A549 (cell line): ENCODE results near the gene PPP6R1. TPM values are rescaled to one million over a fixed set of nuclear protein-coding genes. Genes with fewer than 3 reads are reported as not detected.
A peak's percentile ranks its signal among the peaks of the same experiment; 100 is the strongest.

ENCODE experiments used
- ATAC-seq, 2 experiments: fragments of 200-7000 bp in 1 of 2; fragments of >200 bp in 1 of 2; cut with Nextera tagmentation in 1 of 2; cut with Tn5 transposase in 1 of 2; 3 replicates each; pipeline versions ENCODE4 v1.8.0 to v1.9.1; 2018 to 2020; ENCODE audit warnings: mild to moderate bottlenecking in 1 of 2, moderate library complexity in 1 of 2
- CTCF ChIA-PET: fragments of 300-600 bp; sonication (Branson Sonifier 250); formaldehyde crosslinking; extraction: SDS; loops from one replicate; lab custom pipeline; 2021; ENCODE audit warnings: antibody characterized with exemption, inconsistent platforms; lab: Yijun Ruan, JAX
- POLR2A ChIA-PET: fragments of 350-600 bp; formaldehyde crosslinking; extraction: SDS; loops from one replicate; lab custom pipeline; 2021; ENCODE audit warnings: antibody characterized with exemption, inconsistent platforms; lab: Yijun Ruan, JAX
- DNase-seq, 2 experiments: peaks; one replicate each; pipeline versions ENCODE4 v3.0.0 to v3.0.0-alpha.2; 2011 to 2016; ENCODE audit warnings: low read depth in 1 of 2, low spot score in 1 of 2
- FAIRE-seq: peaks from 2 replicates; lab custom pipeline; 2011; peaks lifted over from hg19 to GRCh38; lab: Jason Lieb, UNC
- H3K27ac ChIP-seq, 2 experiments: fragments of >200 bp; sonication (Bioruptor Twin); formaldehyde crosslinking; 3 replicates each; pipeline ENCODE4 v1.5.1; 2016 to 2017
- H3K4me1 ChIP-seq: fragments of >200 bp; sonication (Bioruptor Twin); formaldehyde crosslinking; 3 replicates; pipeline ENCODE4 v1.6.1; 2016
- H3K4me2 ChIP-seq: fragments of >200 bp; sonication (Bioruptor Twin); formaldehyde crosslinking; 3 replicates; pipeline ENCODE4 v1.6.1; 2016
- H3K4me3 ChIP-seq: fragments of >200 bp; sonication (Bioruptor Twin); formaldehyde crosslinking; 3 replicates; pipeline ENCODE4 v1.5.1; 2016
- H3K9me3 ChIP-seq: fragments of >200 bp; sonication (Bioruptor Twin); formaldehyde crosslinking; 3 replicates; pipeline ENCODE4 v1.6.1; 2016
- BCL3 ChIP-seq: fragments of >200 bp; sonication (Bioruptor Twin); formaldehyde crosslinking; IDR thresholded peaks from 3 replicates; pipeline ENCODE4 v1.6.1; 2016
- CBX2 ChIP-seq: fragments of 200-600 bp; sonication (generic); IDR thresholded peaks from 2 replicates; pipeline ENCODE4 v1.6.1; 2016; ENCODE audit warnings: low read depth, mild to moderate bottlenecking, borderline replicate concordance
- EHF ChIP-seq: fragments of 250-450 bp; sonication (Bioruptor Pico); IDR thresholded peaks from 2 replicates; pipeline ENCODE4 v1.5.0; 2020; ENCODE audit warnings: mild to moderate bottlenecking
- ELK1 ChIP-seq: fragments of 150-350 bp; IDR thresholded peaks from 2 replicates; pipeline ENCODE4 v1.6.1; 2014; ENCODE audit warnings: low read depth, mild to moderate bottlenecking, low read length
- ESRRA ChIP-seq: fragments of 150-350 bp; IDR thresholded peaks from 2 replicates; pipeline ENCODE4 v1.6.1; 2014; ENCODE audit warnings: mild to moderate bottlenecking, low read length, borderline replicate concordance
- GATA3 ChIP-seq: IDR thresholded peaks from 2 replicates; pipeline ENCODE4 v1.6.1; 2012; ENCODE audit warnings: borderline replicate concordance
- JUNB ChIP-seq: fragments of >200 bp; sonication (Bioruptor Twin); formaldehyde crosslinking; IDR thresholded peaks from 2 replicates; pipeline ENCODE4 v1.6.1; 2016
- MAFK ChIP-seq: fragments of 450-650 bp; IDR thresholded peaks from 2 replicates; pipeline ENCODE4 v1.6.1; 2014; ENCODE audit not compliant: partially characterized antibody
- MAZ ChIP-seq: fragments of 150-350 bp; IDR thresholded peaks from 2 replicates; pipeline ENCODE4 v1.6.1; 2014; ENCODE audit warnings: antibody characterized with exemption, low read depth, low read length, borderline replicate concordance
- NFE2L2 ChIP-seq: fragments of 150-350 bp; conservative IDR thresholded peaks from 2 replicates; pipeline ENCODE4 v1.6.1; 2014; ENCODE audit warnings: low read length
- NPAS2 ChIP-seq: fragments of 250-450 bp; sonication (Bioruptor Pico); IDR thresholded peaks from 2 replicates; pipeline ENCODE4 v1.8.0; 2022; ENCODE audit warnings: mild to moderate bottlenecking, moderate library complexity, borderline replicate concordance
- PBX3 ChIP-seq: IDR thresholded peaks from 2 replicates; pipeline ENCODE4 v1.6.1; 2012
- RAD21 ChIP-seq, 2 experiments: fragments of >200 bp in 1 of 2; sonication (Bioruptor Twin) in 1 of 2; formaldehyde crosslinking in 1 of 2; IDR thresholded peaks in 1 of 2; conservative IDR thresholded peaks in 1 of 2; 2 replicates in 1 of 2; 3 replicates in 1 of 2; pipeline ENCODE4 v1.6.1; 2012 to 2018; ENCODE audit warnings: inconsistent platforms in 1 of 2
- RFX5 ChIP-seq: fragments of 450-650 bp; IDR thresholded peaks from 2 replicates; pipeline ENCODE4 v1.7.1; 2014; ENCODE audit warnings: antibody characterized with exemption, mild to moderate bottlenecking, moderate library complexity
- RNF2 ChIP-seq: fragments of 200-600 bp; sonication (generic); IDR thresholded peaks from 2 replicates; pipeline ENCODE4 v1.6.1; 2016; ENCODE audit warnings: low read depth, mild to moderate bottlenecking, antibody characterized with exemption, moderate library complexity, borderline replicate concordance
- TFCP2L1 ChIP-seq: fragments of 250-450 bp; sonication (Bioruptor Pico); IDR thresholded peaks from 2 replicates; pipeline ENCODE4 v1.5.0; 2021; ENCODE audit warnings: mild to moderate bottlenecking
- TP53 ChIP-seq: fragments of 250-450 bp; sonication (Bioruptor Pico); IDR thresholded peaks from 2 replicates; pipeline ENCODE4 v1.5.0; 2021; ENCODE audit warnings: mild to moderate bottlenecking, moderate library complexity
- ZC3H11A ChIP-seq: fragments of 450-650 bp; IDR thresholded peaks from 2 replicates; pipeline ENCODE4 v1.6.1; 2014; ENCODE audit warnings: antibody characterized with exemption, mild to moderate bottlenecking
- WGBS: methylation state at CpG from one replicate; pipeline ENCODE4 v1.1.6; 2017; ENCODE audit errors: missing lambda C conversion rate; 5-methylcytosine and 5-hydroxymethylcytosine counted together
- polyA plus RNA-seq, 4 experiments: library from polyadenylated mRNA; depleted of rRNA in 3 of 4; stranded (reverse); fragments of >200 nt; fragmentation: RNase III in 1 of 4; extraction: RNeasy Plus Mini Kit Qiagen cat#74134 plus additional on column Dnase treatment in 1 of 4; gene quantifications; 2 replicates in 3 of 4; 3 replicates in 1 of 4; pipeline ENCODE4 v1.2.3, GENCODE V29; 2011 to 2017

The PPP6R1 gene
- polyA plus RNA-seq, 2 of the 4 experiments (the other 2 are of a cell fraction) = 42.9 to 78.0 TPM

- Histone ChIP-seq H3K4me2 (0 out of 3 replicates have a peak overlapping the region, but pooled peaks have one; percentile 1), H3K4me3 (no peak overlapping the region), H3K27ac (peak overlapping the region in 1 of 2 experiments; percentile 32; a peak in 1 of 6 replicates), H3K9me3 (no peaks in the 10 kb centered on the region), H3K4me1 (peaks cover 19% of the 10 kb centered on the region)
- ATAC-seq (0 out of 6 replicates have a peak, but pooled peaks of 1 of the 2 experiments have one; percentile 6), DNase-seq (no peak), FAIRE-seq (no peak)
- TF ChIP-seq BCL3 (no peak), RNF2 (no peak), RFX5 (no peak), MAZ (no peak), ELK1 (no peak), MAFK (no peak), ZC3H11A (no peak), EHF (CRISPR knock-in tag) (no peak)
- ChIA-PET CTCF (interaction anchor here (0.6 to 1.9 kb wide), 4 partner anchors 9 to 133 kb away, joined by 3 to 6 read pairs (median 4); no protein-coding TSS in a partner anchor), POLR2A (no interaction called here)
- WGBS = 93% methylated on average over 18 of the region's 18 CpGs
These were observed 29.6 kb downstream of the PPP6R1 start for GRCh38 chr19:55229145-55229788.

GRCh38 chr19:55228403-55229031 lies 30.3 kb downstream of the PPP6R1 start, which contains the start of gene TMEM86B:
Gene TMEM86B (minus strand): TSS chr19:55228763. CDS start chr19:55228741, 22 bp downstream.
- Histone ChIP-seq H3K27ac (peak within 1 kb of the TSS in 1 of 2 experiments; percentile 32; a peak in 2 of 6 replicates), H3K4me2 (0 out of 3 replicates have a peak within 1 kb of the TSS, but pooled peaks have one; percentile 1), H3K9me3 (no peaks in the 10 kb centered on the region), H3K4me1 (peaks cover 19% of the 10 kb centered on the region), H3K4me3 (no peak within 1 kb of the TSS)
- TF ChIP-seq NPAS2 = no peak
- TF ChIP-seq GATA3 = no peak
- no peak for TF ChIP-seq JUNB
- TF ChIP-seq RNF2 = no peak
- TF ChIP-seq ELK1 = no peak
- TF ChIP-seq TP53 (CRISPR knock-in tag) = no peak
- TF ChIP-seq TFCP2L1 = no peak
- no peak for TF ChIP-seq CBX2
- no peak for TF ChIP-seq EHF (CRISPR knock-in tag)
- no peak for TF ChIP-seq PBX3
- no peak for TF ChIP-seq RAD21 (conservative IDR thresholded peaks at IDR 0.05 in 1 of 2, IDR thresholded peaks at IDR 0.05 in 1 of 2)
- TF ChIP-seq NFE2L2 = no peak
- no peak for TF ChIP-seq ESRRA
- FAIRE-seq (no peak), DNase-seq (no peak), ATAC-seq (peak in 1 of 2 experiments; percentile 18; a peak in 3 of 6 replicates)
- CTCF ChIA-PET = interaction anchor here (0.6 to 2.6 kb wide), 8 partner anchors 8 to 190 kb away, joined by 3 to 11 read pairs (median 4); partner anchors contain the start of gene DNAAF3
- POLR2A ChIA-PET = interaction anchor here (1.7 kb wide), 1 partner anchor 31 kb away, joined by 6 read pairs; the partner anchor contains the start of gene PPP6R1
- 63% methylated on average over 10 of the region's 12 CpGs for WGBS
